ENCODE data around the gene TEX13A.

DNA sequence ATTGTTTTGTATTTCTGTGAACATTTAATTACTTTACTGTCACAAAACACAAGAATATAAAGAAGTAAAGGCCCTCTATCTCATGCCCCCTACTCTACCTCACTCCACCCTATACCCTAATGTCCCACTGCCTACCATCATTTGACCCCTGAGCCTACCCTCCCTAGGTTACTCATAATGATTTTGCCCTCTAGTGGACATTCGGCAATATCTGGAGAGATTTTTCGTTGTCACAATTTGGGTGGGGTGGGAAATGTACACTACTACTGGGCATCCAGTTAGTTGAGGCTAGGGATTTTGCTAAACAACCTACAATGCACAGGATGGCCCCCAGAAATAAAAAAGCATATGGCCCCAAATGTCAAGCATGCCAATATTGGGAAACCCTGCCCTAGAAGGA is 10.2 kb downstream of the TEX13A start:
- TF ChIP-seq, protein P1, sequence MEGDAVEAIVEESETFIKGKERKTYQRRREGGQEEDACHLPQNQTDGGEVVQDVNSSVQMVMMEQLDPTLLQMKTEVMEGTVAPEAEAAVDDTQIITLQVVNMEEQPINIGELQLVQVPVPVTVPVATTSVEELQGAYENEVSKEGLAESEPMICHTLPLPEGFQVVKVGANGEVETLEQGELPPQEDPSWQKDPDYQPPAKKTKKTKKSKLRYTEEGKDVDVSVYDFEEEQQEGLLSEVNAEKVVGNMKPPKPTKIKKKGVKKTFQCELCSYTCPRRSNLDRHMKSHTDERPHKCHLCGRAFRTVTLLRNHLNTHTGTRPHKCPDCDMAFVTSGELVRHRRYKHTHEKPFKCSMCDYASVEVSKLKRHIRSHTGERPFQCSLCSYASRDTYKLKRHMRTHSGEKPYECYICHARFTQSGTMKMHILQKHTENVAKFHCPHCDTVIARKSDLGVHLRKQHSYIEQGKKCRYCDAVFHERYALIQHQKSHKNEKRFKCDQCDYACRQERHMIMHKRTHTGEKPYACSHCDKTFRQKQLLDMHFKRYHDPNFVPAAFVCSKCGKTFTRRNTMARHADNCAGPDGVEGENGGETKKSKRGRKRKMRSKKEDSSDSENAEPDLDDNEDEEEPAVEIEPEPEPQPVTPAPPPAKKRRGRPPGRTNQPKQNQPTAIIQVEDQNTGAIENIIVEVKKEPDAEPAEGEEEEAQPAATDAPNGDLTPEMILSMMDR (conservative IDR thresholded peaks at IDR 0.05; ENCODE audit: low read length), result peak; percentile 30
- TF ChIP-seq EZH2phosphoT487 (IDR thresholded peaks at IDR 0.05; ENCODE audit: borderline replicate concordance), result no peak
